Measurements from ENCODE around the gene MS4A2.
"Not testable (repeated sequence)": the region's sequence is repeated elsewhere in the genome, so short reads cannot be mapped to it uniquely, and the experiment has no call there.

Gene MS4A2

GRCh38 chr11:60104471-60105115 is 16.1 kb downstream of the MS4A2 start:
- not testable (repeated sequence) for DNase-seq

GRCh38 chr11:60108631-60109030 is 20.2 kb downstream of the MS4A2 start:
- not testable (repeated sequence) for DNase-seq

DNA sequence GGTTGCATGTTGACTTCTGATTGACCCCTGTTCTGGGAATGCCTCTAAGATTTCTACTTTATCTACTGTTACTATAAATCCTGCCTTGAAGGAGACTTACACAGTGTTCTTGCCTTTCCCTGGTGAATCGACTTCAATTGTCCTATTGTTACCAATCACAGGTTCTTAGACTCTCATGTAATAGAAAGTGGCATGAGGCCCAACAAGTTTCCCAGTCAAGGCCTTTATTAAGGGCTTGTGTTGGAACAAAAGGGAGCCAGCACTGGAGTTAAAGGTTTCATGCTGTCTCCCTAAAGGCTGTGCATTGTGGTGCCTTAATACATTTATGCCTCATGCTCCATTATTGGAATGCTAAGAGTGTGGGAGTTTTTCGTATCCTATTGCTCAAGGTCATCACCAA is 23.3 kb downstream of the MS4A2 start:
- DNase-seq: no peak

DNA sequence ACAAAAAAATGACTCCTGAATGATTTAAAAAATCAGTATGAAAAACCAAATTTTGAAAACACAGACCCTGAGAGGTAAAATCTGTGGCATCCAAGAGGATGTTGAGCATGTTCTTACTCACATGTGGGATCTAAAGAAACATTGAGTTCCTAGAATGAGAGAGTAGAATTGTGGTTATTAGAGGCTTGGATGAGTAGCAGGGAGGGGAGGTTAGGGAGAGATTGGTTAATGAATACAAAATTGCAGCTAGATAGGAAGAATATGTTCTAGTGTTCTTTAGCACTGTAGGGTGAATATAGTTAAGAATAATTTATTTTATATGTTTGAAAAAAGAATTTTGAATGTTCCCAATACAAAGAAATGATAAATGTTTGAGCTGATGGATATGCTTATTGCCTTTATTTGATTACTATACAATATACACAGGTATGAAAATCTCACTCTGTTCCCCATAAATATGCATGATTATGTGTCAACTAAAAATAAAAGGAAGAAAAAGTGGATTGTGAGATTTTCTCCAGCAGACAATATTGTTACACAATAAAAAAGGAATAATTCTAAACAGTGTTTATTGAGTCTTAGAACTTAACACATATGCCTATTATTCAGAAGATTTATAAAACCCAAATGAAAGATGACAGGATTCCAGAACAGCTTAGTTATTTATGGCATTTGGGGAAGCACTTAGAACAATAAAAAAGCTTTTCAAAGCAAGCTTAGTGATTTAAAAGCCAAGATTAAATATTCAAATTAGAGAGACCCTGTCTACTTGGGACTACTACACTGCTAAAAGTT is 28.7 kb downstream of the MS4A2 start:
- no peak for DNase-seq

DNA sequence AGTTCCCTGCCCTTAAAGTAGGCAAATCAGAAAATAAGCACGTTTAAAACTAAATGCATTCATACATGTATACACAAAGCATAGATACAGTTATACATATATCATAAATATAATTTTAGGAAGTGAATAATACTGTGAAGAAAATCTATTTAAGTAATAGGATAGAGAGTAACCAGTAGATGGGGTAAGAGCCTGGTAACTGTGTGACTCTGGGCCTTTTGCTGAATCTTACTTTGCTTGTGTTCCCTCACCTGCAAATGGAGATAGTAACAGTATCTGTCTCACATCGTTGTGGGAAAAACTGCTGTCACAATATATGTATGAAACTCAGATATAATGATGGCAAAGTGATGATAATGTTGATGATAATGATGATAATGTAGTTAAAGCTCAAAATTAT is 29.9 kb downstream of the MS4A2 start:
- no peak for DNase-seq

GRCh38 chr11:60119710-60120109 is 31.2 kb downstream of the MS4A2 start:
- no peak for DNase-seq

DNA sequence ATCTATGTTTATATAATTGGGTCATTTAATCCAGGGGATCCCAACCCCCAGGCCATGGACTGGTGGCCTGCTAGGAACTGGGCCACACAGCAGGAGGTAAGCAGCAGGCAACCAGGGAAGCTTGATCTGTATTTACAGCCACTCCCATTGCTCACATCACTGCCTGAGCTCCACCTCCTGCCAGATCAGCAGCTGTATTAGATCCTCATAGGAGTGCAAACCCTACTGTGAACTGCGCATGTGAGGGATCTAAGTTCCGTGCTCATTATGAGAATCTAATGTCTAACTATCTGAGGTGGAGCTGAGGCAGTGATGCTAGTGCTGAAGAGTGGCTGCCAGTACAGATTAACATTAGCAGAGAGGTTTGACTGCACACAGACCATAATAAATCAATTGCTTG is 32.8 kb downstream of the MS4A2 start:
- DNase-seq: no peak

- DNase-seq: no peak
Measured at GRCh38 chr11:60122414-60123036, 34.1 kb downstream of the MS4A2 start.

GRCh38 chr11:60124802-60125432 is 36.5 kb downstream of the MS4A2 start:
- no peak for DNase-seq

DNA sequence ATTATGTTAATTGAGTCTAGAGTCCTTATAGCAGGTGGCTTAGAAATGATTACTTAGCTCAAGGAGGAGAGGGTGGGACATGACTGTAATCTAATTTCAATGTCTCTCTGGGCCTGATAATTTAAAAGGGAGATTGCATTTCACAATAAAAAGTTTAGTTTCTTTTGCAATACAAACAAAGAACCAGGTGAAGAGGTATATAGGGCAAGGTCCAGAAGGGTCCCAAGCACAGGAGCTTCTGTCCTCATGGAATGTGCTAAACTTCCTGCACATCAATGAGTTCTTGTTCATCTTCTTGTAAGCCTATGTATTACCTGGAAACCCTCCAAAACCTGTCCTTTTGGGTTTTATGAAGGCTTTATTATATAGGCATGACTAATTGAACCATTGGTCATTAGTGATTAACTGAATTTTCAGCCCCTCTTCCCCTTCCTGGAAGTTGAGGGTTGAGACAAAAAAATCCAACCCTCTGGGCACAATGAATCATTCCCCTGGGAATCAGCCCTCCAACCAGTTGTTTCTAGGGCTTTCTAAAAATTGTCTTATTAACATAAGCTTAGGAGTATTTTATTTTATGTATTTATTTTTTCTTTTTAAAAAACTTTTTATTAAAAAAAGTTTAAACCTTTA is 37.6 kb downstream of the MS4A2 start:
- DNase-seq: no peak

DNA sequence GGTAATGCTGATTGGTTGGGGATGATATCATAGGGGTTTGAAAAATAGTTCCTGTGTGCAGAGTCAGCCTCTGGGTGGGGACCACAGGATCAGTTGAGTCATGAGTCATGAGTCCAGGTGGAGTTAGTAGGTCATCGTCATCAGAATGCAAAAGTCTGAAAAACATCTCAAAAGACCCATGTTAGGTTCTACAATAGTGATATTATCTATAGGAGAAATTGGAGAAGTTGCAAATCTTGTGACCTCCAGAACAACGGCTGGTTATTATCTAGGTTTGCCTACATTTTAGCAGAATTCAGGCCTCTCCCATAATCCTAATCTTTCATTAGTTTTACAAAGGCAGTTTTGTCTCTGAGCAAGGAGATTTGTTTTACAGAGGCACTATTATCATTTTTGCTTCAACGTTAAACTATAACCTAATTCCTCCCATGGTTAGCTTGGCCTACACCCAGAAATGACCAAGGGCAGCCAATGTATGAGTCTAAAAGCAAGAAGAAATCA is 38.9 kb downstream of the MS4A2 start:
- no peak for DNase-seq

GRCh38 chr11:60128376-60128775 is 39.9 kb downstream of the MS4A2 start:
- no peak for DNase-seq

DNA sequence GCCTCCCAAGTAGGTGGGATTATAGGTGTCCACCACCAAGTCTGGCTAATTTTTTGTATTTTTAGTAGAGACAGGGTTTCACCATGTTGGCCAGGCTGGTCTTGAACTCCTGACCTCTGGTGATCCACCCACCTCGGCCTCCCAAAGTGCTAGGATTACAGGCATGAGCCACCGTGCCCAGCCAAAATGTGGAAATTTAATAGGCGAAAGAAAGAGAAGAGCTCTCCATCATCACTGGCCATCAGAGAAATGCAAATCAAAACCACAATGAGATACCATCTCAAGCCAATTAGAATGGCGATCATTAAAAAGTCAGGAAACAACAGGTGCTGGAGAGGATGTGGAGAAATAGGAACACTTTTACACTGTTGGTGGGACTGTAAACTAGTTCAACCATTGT is 40.4 kb downstream of the MS4A2 start:
- DNase-seq: not testable (repeated sequence)

DNA sequence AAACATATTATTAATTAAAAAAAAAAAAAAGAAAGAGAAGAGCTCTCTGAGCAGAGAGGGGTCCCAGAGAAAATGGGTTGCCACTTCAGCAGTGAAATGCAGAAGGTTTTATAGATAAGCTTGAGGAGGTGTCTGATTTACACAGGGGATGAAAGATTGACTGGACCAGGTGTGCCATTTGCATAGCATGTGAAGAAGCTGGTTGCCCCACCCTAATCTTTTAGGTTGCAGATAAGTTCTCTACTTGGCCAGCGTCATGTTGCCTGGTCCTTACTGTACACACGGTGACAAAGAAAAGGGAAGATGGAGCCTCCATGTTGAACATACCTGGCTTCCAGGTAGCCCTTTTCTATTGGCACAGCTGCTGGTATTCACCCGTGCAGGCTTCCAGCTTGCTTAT is 41.4 kb downstream of the MS4A2 start:
- DNase-seq: no peak

GRCh38 chr11:60130496-60130895 is 42.0 kb downstream of the MS4A2 start:
- DNase-seq: no peak

GRCh38 chr11:60131912-60132311 is 43.4 kb downstream of the MS4A2 start:
- DNase-seq: no peak

DNA sequence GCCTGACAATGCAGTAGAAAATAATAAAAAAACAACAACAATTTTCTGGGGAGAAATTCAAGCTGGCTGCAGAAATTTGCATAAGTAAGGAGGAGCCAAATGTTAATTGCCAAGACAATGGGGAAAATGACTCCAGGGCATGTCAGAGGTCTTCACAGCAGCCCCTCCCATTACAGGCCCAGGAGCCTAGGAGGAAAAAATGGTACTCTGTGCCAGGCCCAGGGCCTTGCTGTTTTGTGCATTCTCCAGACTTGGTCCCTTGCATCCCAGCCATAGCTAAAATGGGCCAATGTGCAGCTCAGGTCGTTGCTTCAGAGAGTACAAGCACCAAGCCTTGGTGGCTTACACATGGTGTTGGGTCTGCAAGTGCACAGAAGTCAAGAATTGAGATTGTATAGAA is 45.5 kb downstream of the MS4A2 start:
- DNase-seq: no peak

- no peak for DNase-seq
Measured at GRCh38 chr11:60143768-60144167, 55.3 kb downstream of the MS4A2 start.

DNA sequence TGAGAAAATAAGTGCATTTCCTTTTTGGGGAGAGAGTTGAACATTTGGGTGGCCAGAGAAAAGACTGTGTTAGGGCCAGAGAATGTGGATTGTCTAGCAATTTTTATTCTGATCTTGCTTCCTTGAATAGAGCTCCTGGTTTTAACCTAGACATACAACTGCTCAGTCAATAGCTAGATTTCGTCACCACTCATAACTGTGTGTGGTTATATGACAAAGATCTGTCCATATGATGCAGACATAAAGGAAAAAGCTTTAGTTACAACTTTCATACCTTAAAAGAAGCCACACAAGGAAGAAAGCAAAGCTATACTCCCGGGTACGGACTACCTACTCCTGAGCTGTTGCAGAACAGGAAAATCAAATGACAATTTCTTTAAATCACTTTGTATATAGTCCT is 57.2 kb downstream of the MS4A2 start:
- DNase-seq: no peak
